Testis (tissue), 3 donors: Measurements from ENCODE around the gene PSIP1. TPM values are rescaled to one million over a fixed set of nuclear protein-coding genes. Genes with fewer than 3 reads are reported as not detected.
A peak's percentile ranks its signal among the peaks of the same experiment; 100 is the strongest.

Experiments used
- DNase-seq: peaks from one replicate; pipeline ENCODE4 v3.0.0-alpha.2; 2019
- H3K27ac ChIP-seq, 2 donors: fragments of 200-600 bp; sonication (generic); one replicate each; pipeline ENCODE4 v1.5.1; 2019
- H3K27me3 ChIP-seq: fragments of 200-600 bp; sonication (generic); one replicate; pipeline ENCODE4 v1.5.1; 2019
- H3K36me3 ChIP-seq: fragments of 200-600 bp; sonication (generic); one replicate; pipeline ENCODE4 v1.5.1; 2017; ENCODE audit warnings: low read depth; ENCODE audit errors: missing control alignments
- H3K4me1 ChIP-seq: fragments of 200-600 bp; sonication (generic); one replicate; pipeline ENCODE4 v1.5.1; 2019
- H3K4me3 ChIP-seq, 2 donors: fragments of 200-600 bp; sonication (generic); one replicate each; pipeline ENCODE4 v1.5.1; 2017 to 2019
- H3K9me3 ChIP-seq: fragments of 200-600 bp; sonication (generic); one replicate; pipeline ENCODE4 v1.5.1; 2017
- POLR2A ChIP-seq: fragments of 450-650 bp; IDR thresholded peaks from one replicate; pipeline ENCODE4 v1.6.1; 2017; ENCODE audit warnings: antibody characterized with exemption, mild to moderate bottlenecking, moderate library complexity
- whole genome bisulfite sequencing, 2 donors: methylation state at CpG; one replicate each; pipeline ENCODE4 v1.1.5; 2018; 5-methylcytosine and 5-hydroxymethylcytosine counted together
- intact Hi-C: fragments of 100-400 bp; cut with DNase I; formaldehyde crosslinking; loops from one replicate; pipeline ENCODE4 v1.15.1; 2023; ENCODE audit warnings: low total_unique reads
- polyA plus RNA-seq: library from polyadenylated mRNA; stranded (reverse); fragments of 350-450 nt; fragmentation: Illumina TruSeq; extraction: RNeasy Lipid Tissue Mini Kit (QIAGEN cat#74804); gene quantifications from one replicate; pipeline ENCODE4 v1.2.3, GENCODE V29; 2014; ENCODE audit warnings: low read depth, low replicate concordance; ENCODE audit not compliant: insufficient read depth
- total RNA-seq, 2 donors: library from RNA; depleted of rRNA; stranded (reverse); fragments of >200 nt; gene quantifications; one replicate each; pipeline ENCODE4 v1.2.3, GENCODE V29; 2016
- TF ChIP-seq, protein P1 (sequence below), 3 experiments: fragments of 450-650 bp in 2 of 3; fragments of 200-600 bp in 1 of 3; sonication (generic) in 1 of 3; IDR thresholded peaks; one replicate each; pipeline ENCODE4 v1.5.1; 2016 to 2019; ENCODE audit warnings: antibody characterized with exemption in 3 of 3, mild to moderate bottlenecking in 2 of 3, moderate library complexity in 1 of 3

The PSIP1 gene
- total and polyA plus RNA-seq, 3 donors from 2014 or later, result 57.3 to 98.2 (median 93.4) TPM

DNA sequence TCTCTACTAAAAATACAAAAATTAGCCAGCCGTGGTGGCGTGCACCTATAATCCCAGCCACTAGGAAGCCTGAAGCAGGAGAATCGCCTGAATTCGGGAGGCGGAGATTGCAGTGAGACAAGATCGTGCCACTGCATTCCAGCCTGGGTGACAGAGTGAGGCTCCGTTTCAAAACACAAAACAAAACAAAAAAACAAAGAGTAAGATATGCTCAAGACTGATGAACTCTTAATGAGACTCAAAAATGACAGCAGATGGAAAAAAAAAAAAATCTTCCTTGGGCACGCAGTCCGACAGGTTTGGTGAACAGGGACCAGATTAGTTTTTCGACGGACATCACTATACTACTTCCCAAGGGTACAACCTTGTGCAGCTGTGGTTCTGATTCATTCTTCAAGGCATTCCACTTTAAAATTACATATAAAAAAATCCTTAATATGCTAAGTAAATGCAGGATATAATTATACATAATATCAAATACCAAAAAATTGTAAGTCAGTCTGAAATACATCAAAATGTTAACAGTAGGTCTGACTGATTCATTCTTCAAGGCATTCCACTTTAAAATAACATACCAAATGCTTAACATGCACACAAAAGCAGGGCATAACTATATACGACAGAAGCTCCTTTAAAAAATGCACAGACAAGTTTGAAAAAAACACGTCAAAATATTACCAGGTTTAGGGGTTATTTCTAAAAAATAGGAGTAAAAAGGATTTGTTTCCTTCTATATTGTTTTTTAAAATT is 12.3 kb downstream of the PSIP1 start:
- intact Hi-C loops, result no loop called here
- no peak for DNase-seq
- TF ChIP-seq POLR2A, result no peak
- H3K4me1 ChIP-seq, result no peaks in the 10 kb centered on the region
- no peak overlapping the region for H3K27ac ChIP-seq
- no peaks in the 10 kb centered on the region for H3K27me3 ChIP-seq
- 92 to 96% methylated on average over 13 of the region's 13 CpGs for WGBS, 2 donors
- no peaks in the 10 kb centered on the region for H3K36me3 ChIP-seq
- H3K4me3 ChIP-seq, result no peak overlapping the region
- H3K9me3 ChIP-seq, result no peaks in the 10 kb centered on the region

DNA sequence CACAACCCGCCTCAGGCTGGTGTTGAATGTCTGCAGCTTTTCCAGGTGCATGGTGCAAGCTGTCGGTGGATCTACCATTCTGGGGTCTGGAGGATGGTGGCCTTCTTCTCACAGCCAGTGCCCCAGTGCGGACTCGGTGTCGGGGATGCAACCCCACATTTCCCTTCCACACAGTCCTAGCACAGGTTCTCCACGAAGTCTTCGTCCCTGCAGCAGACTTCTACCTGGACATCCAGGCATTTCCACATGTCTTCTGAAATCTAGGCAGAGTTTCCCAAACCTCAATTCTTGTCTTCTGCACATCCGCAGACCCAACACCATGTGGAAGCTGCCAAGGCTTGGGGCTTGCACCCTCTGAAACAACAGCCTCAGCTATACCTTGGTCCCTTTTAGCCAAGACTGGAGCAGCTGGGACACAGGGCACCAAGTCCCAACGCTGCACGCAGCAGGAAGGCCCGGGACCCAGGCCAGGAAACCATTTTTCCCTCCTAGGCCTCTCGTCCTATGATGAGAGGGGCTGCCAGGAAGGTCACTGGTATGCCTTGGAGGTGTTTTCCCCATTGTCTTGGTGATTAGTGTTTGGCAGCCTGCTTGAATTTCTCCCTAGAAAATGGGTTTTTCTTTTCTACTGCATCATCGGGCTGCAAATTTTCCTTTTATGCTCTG is 18.2 kb downstream of the PSIP1 start:
- WGBS, 2 donors, result 89 to 94% methylated on average over 11 to 13 of the region's 13 CpGs
- no peak for DNase-seq
- Histone ChIP-seq H3K4me3 (no peak overlapping the region), H3K27me3 (no peaks in the 10 kb centered on the region), H3K36me3 (no peaks in the 10 kb centered on the region), H3K9me3 (no peaks in the 10 kb centered on the region), H3K27ac (no peak overlapping the region), H3K4me1 (no peaks in the 10 kb centered on the region)
- TF ChIP-seq, protein P1, sequence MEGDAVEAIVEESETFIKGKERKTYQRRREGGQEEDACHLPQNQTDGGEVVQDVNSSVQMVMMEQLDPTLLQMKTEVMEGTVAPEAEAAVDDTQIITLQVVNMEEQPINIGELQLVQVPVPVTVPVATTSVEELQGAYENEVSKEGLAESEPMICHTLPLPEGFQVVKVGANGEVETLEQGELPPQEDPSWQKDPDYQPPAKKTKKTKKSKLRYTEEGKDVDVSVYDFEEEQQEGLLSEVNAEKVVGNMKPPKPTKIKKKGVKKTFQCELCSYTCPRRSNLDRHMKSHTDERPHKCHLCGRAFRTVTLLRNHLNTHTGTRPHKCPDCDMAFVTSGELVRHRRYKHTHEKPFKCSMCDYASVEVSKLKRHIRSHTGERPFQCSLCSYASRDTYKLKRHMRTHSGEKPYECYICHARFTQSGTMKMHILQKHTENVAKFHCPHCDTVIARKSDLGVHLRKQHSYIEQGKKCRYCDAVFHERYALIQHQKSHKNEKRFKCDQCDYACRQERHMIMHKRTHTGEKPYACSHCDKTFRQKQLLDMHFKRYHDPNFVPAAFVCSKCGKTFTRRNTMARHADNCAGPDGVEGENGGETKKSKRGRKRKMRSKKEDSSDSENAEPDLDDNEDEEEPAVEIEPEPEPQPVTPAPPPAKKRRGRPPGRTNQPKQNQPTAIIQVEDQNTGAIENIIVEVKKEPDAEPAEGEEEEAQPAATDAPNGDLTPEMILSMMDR (IDR thresholded peaks at IDR 0.05), result no peak
- TF ChIP-seq POLR2A, result no peak
- intact Hi-C loops, result no loop called here

DNA sequence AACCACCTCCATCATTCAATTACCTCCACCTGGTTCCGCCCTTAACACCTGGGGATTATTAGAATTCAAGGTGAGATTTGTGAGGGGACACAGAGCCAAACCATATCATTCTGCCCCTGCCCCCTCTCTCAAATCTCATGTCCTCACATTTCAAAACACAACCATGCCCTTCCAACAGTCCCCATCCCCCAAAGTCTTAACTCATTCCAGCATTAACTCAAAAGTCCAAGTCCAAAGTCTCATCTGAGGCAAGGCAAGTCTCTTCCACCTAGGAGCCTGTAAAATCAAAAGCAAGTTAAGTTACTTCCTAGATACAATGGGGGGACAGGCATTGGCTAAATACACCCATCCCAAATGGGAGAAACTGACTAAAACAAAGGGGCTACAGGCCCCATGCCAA is 18.8 kb downstream of the PSIP1 start:
- Histone ChIP-seq H3K4me1 (no peaks in the 10 kb centered on the region), H3K4me3 (no peak overlapping the region), H3K9me3 (no peaks in the 10 kb centered on the region), H3K36me3 (no peaks in the 10 kb centered on the region), H3K27ac (no peak overlapping the region), H3K27me3 (no peaks in the 10 kb centered on the region)
- no peak for DNase-seq
- intact Hi-C loops, result no loop called here
- no peak for TF ChIP-seq POLR2A
- TF ChIP-seq, protein P1 (IDR thresholded peaks at IDR 0.05), result no peak
- 94 to 100% methylated on average over 1 of the region's 1 CpG for WGBS, 2 donors

DNA sequence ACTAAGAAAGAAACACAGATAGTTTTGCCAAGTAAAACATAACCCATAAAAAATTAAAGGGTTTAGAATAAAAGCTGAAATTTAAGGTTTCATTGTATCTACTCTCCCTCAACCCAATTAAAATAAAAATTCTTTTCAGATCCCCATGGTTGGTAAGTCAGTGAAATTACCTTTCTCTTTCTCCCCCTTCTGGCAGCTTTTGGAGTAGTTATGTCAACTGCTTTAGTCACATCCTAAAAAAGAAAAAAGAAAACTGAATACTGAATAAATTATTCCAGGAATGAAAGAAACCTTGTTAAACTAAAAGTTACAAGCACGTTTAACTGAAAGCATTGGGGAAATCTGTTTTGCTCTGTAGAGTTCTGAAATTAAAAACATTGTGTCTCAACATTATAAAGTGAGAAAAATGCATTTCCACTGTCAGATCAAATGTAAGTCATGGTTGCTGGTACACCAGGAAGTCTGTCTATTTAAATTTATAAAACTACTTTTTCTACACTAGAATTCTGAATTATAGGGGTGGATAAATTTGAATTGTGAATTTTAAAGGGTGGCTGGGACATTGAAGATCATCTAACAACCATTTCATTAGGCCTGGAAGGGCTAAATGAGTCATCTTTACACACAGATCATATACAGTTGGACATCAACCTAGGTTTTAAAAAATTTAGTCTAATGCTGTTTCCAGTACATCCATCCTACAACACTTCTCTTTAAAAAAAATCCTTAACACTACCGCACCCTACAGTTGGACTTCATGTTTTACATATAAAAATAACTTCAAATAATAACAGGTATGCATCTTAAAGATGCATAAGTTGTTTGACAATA is 24.7 kb downstream of the PSIP1 start:
- Histone ChIP-seq H3K27me3 (no peaks in the 10 kb centered on the region), H3K36me3 (no peaks in the 10 kb centered on the region), H3K27ac (no peak overlapping the region), H3K9me3 (no peaks in the 10 kb centered on the region), H3K4me1 (no peaks in the 10 kb centered on the region), H3K4me3 (no peak overlapping the region)
- TF ChIP-seq, protein P1 (IDR thresholded peaks at IDR 0.05), result peak in 2 of 3 experiments; percentile 18 to 47
- TF ChIP-seq POLR2A, result no peak
- 57 to 58% methylated on average over 2 of the region's 2 CpGs for WGBS, 2 donors
- DNase-seq, result no peak
- intact Hi-C loops, result no loop called here

DNA sequence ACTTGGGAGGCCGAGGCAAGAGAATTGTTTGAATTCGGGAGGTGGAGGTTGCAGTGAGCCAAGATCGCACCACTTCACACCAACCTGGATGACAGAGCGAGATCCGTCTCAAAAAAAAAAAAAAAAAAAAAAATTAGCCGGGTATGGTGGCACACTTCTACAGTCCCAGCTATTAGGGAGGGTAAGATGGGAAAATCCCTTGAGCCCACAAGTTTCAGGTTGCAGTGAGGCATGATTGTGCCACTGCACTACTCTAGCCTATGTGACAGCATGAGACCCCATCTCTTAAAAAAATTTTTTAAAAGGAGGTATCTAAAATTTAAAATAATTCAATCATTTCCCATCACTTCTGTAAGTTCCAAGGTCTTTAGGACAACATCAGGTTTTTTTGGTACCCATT is 26.0 kb downstream of the PSIP1 start:
- H3K9me3 ChIP-seq, result no peaks in the 10 kb centered on the region
- H3K27me3 ChIP-seq, result no peaks in the 10 kb centered on the region
- no peaks in the 10 kb centered on the region for H3K36me3 ChIP-seq
- no peak for DNase-seq
- H3K4me3 ChIP-seq, result no peak overlapping the region
- TF ChIP-seq POLR2A, result no peak
- TF ChIP-seq, protein P1 (IDR thresholded peaks at IDR 0.05), result no peak
- 86 to 97% methylated on average over 6 of the region's 6 CpGs for WGBS, 2 donors
- intact Hi-C loops, result no loop called here
- no peak overlapping the region for H3K27ac ChIP-seq
- no peaks in the 10 kb centered on the region for H3K4me1 ChIP-seq
